HEK293 (cell line): Measurements from ENCODE around the gene PRIMPOL.

ENCODE experiments used
- ZNF341 ChIP-seq: fragments of 450-650 bp; formaldehyde crosslinking; IDR thresholded peaks from 2 replicates; pipeline ENCODE4; 2016; ENCODE audit warnings: low read depth, missing biosample characterization, missing genetic modification characterization
- ZNF350 ChIP-seq: fragments of 450-650 bp; formaldehyde crosslinking; IDR thresholded peaks from 2 replicates; pipeline ENCODE4 v1.5.0; 2017; ENCODE audit warnings: missing biosample characterization, mild to moderate bottlenecking, missing genetic modification characterization
- ZNF768 ChIP-seq: fragments of 450-650 bp; formaldehyde crosslinking; IDR thresholded peaks from 2 replicates; pipeline ENCODE4 v1.5.1; 2018; ENCODE audit warnings: missing biosample characterization, mild to moderate bottlenecking, missing genetic modification characterization
- TF ChIP-seq, protein P1 (sequence below): fragments of 450-650 bp; formaldehyde crosslinking; IDR thresholded peaks from 2 replicates; pipeline ENCODE4 v1.5.1; 2016; ENCODE audit warnings: missing biosample characterization, missing genetic modification characterization

GRCh38 chr4:184612074-184612473 lies 37.5 kb upstream of the PRIMPOL start:
- TF ChIP-seq ZNF768 (tag by site-specific recombination) (no peak), ZNF341 (tag by site-specific recombination) (no peak), ZNF350 (tag by site-specific recombination) (no peak)
- TF ChIP-seq, protein P1, sequence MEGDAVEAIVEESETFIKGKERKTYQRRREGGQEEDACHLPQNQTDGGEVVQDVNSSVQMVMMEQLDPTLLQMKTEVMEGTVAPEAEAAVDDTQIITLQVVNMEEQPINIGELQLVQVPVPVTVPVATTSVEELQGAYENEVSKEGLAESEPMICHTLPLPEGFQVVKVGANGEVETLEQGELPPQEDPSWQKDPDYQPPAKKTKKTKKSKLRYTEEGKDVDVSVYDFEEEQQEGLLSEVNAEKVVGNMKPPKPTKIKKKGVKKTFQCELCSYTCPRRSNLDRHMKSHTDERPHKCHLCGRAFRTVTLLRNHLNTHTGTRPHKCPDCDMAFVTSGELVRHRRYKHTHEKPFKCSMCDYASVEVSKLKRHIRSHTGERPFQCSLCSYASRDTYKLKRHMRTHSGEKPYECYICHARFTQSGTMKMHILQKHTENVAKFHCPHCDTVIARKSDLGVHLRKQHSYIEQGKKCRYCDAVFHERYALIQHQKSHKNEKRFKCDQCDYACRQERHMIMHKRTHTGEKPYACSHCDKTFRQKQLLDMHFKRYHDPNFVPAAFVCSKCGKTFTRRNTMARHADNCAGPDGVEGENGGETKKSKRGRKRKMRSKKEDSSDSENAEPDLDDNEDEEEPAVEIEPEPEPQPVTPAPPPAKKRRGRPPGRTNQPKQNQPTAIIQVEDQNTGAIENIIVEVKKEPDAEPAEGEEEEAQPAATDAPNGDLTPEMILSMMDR (tag by site-specific recombination) = no peak
